ENCODE measurements around the gene SSNA1. TPM values are rescaled to one million over a fixed set of nuclear protein-coding genes. Genes with fewer than 3 reads are reported as not detected.

Gene SSNA1
- polyA plus RNA-seq, 1 donor from 2014 or later = 170 TPM

DNA sequence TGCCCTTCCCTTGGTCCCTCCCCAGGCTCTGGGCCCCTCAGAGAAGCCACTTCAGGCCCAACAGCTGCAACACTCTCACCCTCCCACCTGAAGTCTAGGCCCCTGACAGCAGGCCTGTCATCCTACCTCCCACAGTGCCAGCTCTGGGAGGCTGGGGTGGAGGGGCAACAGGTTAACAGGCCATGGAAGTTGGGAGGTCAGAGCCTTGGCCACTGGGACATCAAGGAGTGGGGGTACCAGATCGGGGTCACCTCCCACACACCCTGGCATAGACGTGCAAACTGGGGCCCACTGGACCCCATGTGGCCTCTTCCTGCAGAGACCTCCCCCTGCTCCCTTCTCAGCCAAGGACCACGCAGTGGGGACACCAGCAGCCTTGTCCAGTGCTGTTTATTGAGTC, 2.8 kb downstream of the SSNA1 start:
- Histone ChIP-seq H3K4me2 (ENCODE audit: low read length) (no peak overlapping the region), H3K9ac (ENCODE audit: low read length) (no peak overlapping the region), H3K27ac (ENCODE audit: low read length) (no peak overlapping the region), H3K79me2 (replicated peaks; ENCODE audit: insufficient read depth, low read length) (peaks cover 14% of the 10 kb centered on the region), H3K27me3 (ENCODE audit: insufficient read depth, low read depth, low read length) (no peaks in the 10 kb centered on the region), H3F3A (ENCODE audit: insufficient read depth, low read length, poor library complexity, severe bottlenecking) (no peaks in the 10 kb centered on the region), H3K36me3 (ENCODE audit: insufficient read depth, low read length) (no peaks in the 10 kb centered on the region), H3K4me3 (ENCODE audit: low read length) (no peak overlapping the region), H3K9me3 (ENCODE audit: low read length) (no peaks in the 10 kb centered on the region), H4K20me1 (ENCODE audit: insufficient read depth) (no peaks in the 10 kb centered on the region), H2AFZ (ENCODE audit: low read depth, low read length) (no peak overlapping the region), H3K9me2 (ENCODE audit: insufficient read depth, low read length) (no peaks in the 10 kb centered on the region)
- no peak for TF ChIP-seq EZH2 (IDR thresholded peaks at IDR 0.05; ENCODE audit: borderline replicate concordance, insufficient read depth, low read length, poor library complexity, severe bottlenecking)
- TF ChIP-seq EP300 (conservative IDR thresholded peaks at IDR 0.05; ENCODE audit: poor library complexity, severe bottlenecking) = no peak
- TF ChIP-seq RAD21 (conservative IDR thresholded peaks at IDR 0.05) = no peak
- TF ChIP-seq POLR2AphosphoS5 (IDR thresholded peaks at IDR 0.05) = no peak
- no peak for TF ChIP-seq SMC3 (conservative IDR thresholded peaks at IDR 0.05; ENCODE audit: poor library complexity)

DNA sequence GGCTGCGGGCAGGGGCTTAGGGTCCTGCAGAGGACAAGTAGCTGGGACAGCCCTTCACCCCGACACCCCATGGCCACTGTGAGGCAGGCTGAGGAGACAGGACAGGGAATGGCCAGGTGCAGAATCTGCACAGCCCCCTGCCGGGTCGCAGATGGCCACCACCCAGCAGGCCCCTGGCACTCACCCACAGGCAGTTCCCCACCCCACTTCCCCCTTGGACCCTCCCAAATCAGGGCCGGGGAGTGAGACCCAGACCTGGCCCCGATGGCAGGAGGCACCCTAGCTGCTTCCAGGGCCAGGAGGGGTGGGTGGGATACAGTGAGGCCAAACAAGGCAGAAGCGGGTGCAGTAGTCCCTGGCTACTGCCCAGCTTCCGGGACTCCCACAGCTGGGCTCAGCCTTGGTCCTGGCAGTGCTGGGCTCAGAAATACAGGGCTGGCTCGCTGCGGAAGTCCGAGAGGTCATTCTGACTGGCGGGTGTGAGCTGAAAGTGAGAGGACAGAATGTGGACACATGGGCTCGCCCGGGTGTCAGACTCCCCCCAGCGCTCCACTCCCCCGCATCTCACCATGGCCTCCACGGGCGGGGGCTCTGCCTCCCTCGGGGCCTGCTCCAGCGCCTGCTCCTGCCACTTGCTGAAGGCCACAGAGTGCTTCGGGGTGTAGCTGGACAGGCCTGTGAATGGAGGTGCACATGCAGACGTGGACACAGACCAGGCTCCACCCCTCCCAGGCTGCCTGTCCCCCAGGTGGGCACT, 3.4 kb downstream of the SSNA1 start:
- Histone ChIP-seq H3K27ac (ENCODE audit: low read length) (no peak overlapping the region), H3K36me3 (ENCODE audit: insufficient read depth, low read length) (no peaks in the 10 kb centered on the region), H3K9me2 (ENCODE audit: insufficient read depth, low read length) (no peaks in the 10 kb centered on the region), H3K79me2 (replicated peaks; ENCODE audit: insufficient read depth, low read length) (peaks cover 13% of the 10 kb centered on the region), H3K9ac (ENCODE audit: low read length) (no peak overlapping the region), H3K4me2 (ENCODE audit: low read length) (no peak overlapping the region), H3K9me3 (ENCODE audit: low read length) (no peaks in the 10 kb centered on the region), H3K27me3 (ENCODE audit: insufficient read depth, low read depth, low read length) (no peaks in the 10 kb centered on the region), H4K20me1 (ENCODE audit: insufficient read depth) (no peaks in the 10 kb centered on the region), H3K4me3 (ENCODE audit: low read length) (no peak overlapping the region), H2AFZ (ENCODE audit: low read depth, low read length) (no peak overlapping the region), H3F3A (ENCODE audit: insufficient read depth, low read length, poor library complexity, severe bottlenecking) (no peaks in the 10 kb centered on the region)
- TF ChIP-seq EP300 (conservative IDR thresholded peaks at IDR 0.05; ENCODE audit: poor library complexity, severe bottlenecking) = no peak
- TF ChIP-seq EZH2 (IDR thresholded peaks at IDR 0.05; ENCODE audit: borderline replicate concordance, insufficient read depth, low read length, poor library complexity, severe bottlenecking) = no peak
- TF ChIP-seq MXI1 (conservative IDR thresholded peaks at IDR 0.05; ENCODE audit: poor library complexity, severe bottlenecking) = no peak
- TF ChIP-seq SMC3 (conservative IDR thresholded peaks at IDR 0.05; ENCODE audit: poor library complexity) = no peak
- TF ChIP-seq RAD21 (conservative IDR thresholded peaks at IDR 0.05) = no peak
- TF ChIP-seq REST (IDR thresholded peaks at IDR 0.05; ENCODE audit: borderline replicate concordance) = no peak
- no peak for TF ChIP-seq TAF1 (IDR thresholded peaks at IDR 0.05; ENCODE audit: low read depth)
- TF ChIP-seq, protein P1, sequence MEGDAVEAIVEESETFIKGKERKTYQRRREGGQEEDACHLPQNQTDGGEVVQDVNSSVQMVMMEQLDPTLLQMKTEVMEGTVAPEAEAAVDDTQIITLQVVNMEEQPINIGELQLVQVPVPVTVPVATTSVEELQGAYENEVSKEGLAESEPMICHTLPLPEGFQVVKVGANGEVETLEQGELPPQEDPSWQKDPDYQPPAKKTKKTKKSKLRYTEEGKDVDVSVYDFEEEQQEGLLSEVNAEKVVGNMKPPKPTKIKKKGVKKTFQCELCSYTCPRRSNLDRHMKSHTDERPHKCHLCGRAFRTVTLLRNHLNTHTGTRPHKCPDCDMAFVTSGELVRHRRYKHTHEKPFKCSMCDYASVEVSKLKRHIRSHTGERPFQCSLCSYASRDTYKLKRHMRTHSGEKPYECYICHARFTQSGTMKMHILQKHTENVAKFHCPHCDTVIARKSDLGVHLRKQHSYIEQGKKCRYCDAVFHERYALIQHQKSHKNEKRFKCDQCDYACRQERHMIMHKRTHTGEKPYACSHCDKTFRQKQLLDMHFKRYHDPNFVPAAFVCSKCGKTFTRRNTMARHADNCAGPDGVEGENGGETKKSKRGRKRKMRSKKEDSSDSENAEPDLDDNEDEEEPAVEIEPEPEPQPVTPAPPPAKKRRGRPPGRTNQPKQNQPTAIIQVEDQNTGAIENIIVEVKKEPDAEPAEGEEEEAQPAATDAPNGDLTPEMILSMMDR (IDR thresholded peaks at IDR 0.05; ENCODE audit: poor library complexity, severe bottlenecking) = no peak
- no peak for TF ChIP-seq POLR2AphosphoS5 (IDR thresholded peaks at IDR 0.05)

Measured in neural cell (in vitro differentiated cells).